Measurements from ENCODE around the gene OR4K1. TPM values are rescaled to one million over a fixed set of nuclear protein-coding genes. Genes with fewer than 3 reads are reported as not detected.

The OR4K1 gene
- polyA plus RNA-seq, 1 donor from 2014 or later, result not detected

GRCh38 chr14:19975291-19975690 lies 44.6 kb downstream of the OR4K1 start, which contains the start of gene OR4K15:
TSS of gene OR4K15 (plus strand) at chr14:19975591. CDS start at chr14:19975591, 0 bp downstream.
- Histone ChIP-seq H3K79me2 (replicated peaks; ENCODE audit: insufficient read depth, low read length) (no peaks in the 10 kb centered on the region), H3K27ac (ENCODE audit: low read length) (no peak within 1 kb of the TSS), H3K36me3 (ENCODE audit: insufficient read depth, low read length) (no peaks in the 10 kb centered on the region), H3K9me2 (ENCODE audit: insufficient read depth, low read length) (no peaks in the 10 kb centered on the region), H3F3A (ENCODE audit: insufficient read depth, low read length, poor library complexity, severe bottlenecking) (no peaks in the 10 kb centered on the region), H3K27me3 (ENCODE audit: insufficient read depth, low read depth, low read length) (no peaks in the 10 kb centered on the region), H3K9me3 (ENCODE audit: low read length) (no peaks in the 10 kb centered on the region), H2AFZ (ENCODE audit: low read depth, low read length) (no peak within 1 kb of the TSS), H3K4me3 (ENCODE audit: low read length) (no peak within 1 kb of the TSS), H4K20me1 (ENCODE audit: insufficient read depth) (no peaks in the 10 kb centered on the region), H3K4me2 (ENCODE audit: low read length) (no peak within 1 kb of the TSS), H3K9ac (ENCODE audit: low read length) (no peak within 1 kb of the TSS)
- no peak for TF ChIP-seq REST (IDR thresholded peaks at IDR 0.05; ENCODE audit: borderline replicate concordance)
- TF ChIP-seq POLR2AphosphoS5 (IDR thresholded peaks at IDR 0.05), result no peak
- TF ChIP-seq SMC3 (conservative IDR thresholded peaks at IDR 0.05; ENCODE audit: poor library complexity), result no peak
- TF ChIP-seq EP300 (conservative IDR thresholded peaks at IDR 0.05; ENCODE audit: poor library complexity, severe bottlenecking), result no peak
- TF ChIP-seq CTCF (IDR thresholded peaks at IDR 0.05; ENCODE audit: poor library complexity, severe bottlenecking), result no peak
- TF ChIP-seq TAF1 (IDR thresholded peaks at IDR 0.05; ENCODE audit: low read depth), result no peak
- TF ChIP-seq RAD21 (conservative IDR thresholded peaks at IDR 0.05), result no peak
- TF ChIP-seq EZH2 (IDR thresholded peaks at IDR 0.05; ENCODE audit: borderline replicate concordance, insufficient read depth, low read length, poor library complexity, severe bottlenecking), result no peak
- TF ChIP-seq MXI1 (conservative IDR thresholded peaks at IDR 0.05; ENCODE audit: poor library complexity, severe bottlenecking), result no peak

Other genes with a start within 250 kb of the OR4K1 start
- not detected in 2 replicates for gene OR11H2, start 217.0 kb upstream of the OR4K1 start, polyA plus RNA-seq
- gene OR4Q3, start 187.3 kb upstream of the OR4K1 start, polyA plus RNA-seq, result not detected in 2 replicates
- not detected in 2 replicates for gene OR4M1, start 157.4 kb upstream of the OR4K1 start, polyA plus RNA-seq
- not detected in 2 replicates for gene OR4N2, start 127.1 kb upstream of the OR4K1 start, polyA plus RNA-seq
- not detected in 2 replicates for gene OR4K2, start 55.8 kb upstream of the OR4K1 start, polyA plus RNA-seq
- gene OR4K5, start 10.3 kb upstream of the OR4K1 start, polyA plus RNA-seq, result not detected in 2 replicates
- gene OR4K15, start 44.7 kb downstream of the OR4K1 start, polyA plus RNA-seq, result not detected in 2 replicates
- not detected in 2 replicates for gene OR4Q2, start 71.2 kb downstream of the OR4K1 start, polyA plus RNA-seq
- not detected in 2 replicates for gene OR4K14, start 88.4 kb downstream of the OR4K1 start, polyA plus RNA-seq
- not detected in 2 replicates for gene OR4K13, start 105.1 kb downstream of the OR4K1 start, polyA plus RNA-seq
- not detected in 2 replicates for gene OR4L1, start 129.1 kb downstream of the OR4K1 start, polyA plus RNA-seq
- not detected in 2 replicates for gene OR4K17, start 179.8 kb downstream of the OR4K1 start, polyA plus RNA-seq
- gene OR4N5, start 207.9 kb downstream of the OR4K1 start, polyA plus RNA-seq, result not detected in 2 replicates